Spleen (tissue), 7 donors: ENCODE results near the gene CTNNA1.

ENCODE experiments used
- POLR2A ChIP-seq, 3 donors: fragments of 450-650 bp; IDR thresholded peaks; one replicate each; pipeline ENCODE4 v1.5.1; 2017; ENCODE audit warnings: antibody characterized with exemption in 3 of 3, mild to moderate bottlenecking in 1 of 3
- POLR2AphosphoS5 ChIP-seq, 3 donors: sonication (generic); formaldehyde crosslinking; IDR thresholded peaks; one replicate each; pipeline ENCODE4 v1.5.1; 2017; ENCODE audit warnings: antibody characterized with exemption in 3 of 3
- TF ChIP-seq, protein P1 (sequence below), 11 experiments: fragments of 200-600 bp in 7 of 11; fragments of 450-650 bp in 4 of 11; sonication (generic) in 4 of 11; IDR thresholded peaks in 8 of 11; conservative IDR thresholded peaks in 3 of 11; 1 replicate in 7 of 11; 2 replicates in 4 of 11; pipeline versions ENCODE4 v1.4.0 to v1.8.0; 2016 to 2021; ENCODE audit warnings: antibody characterized with exemption in 11 of 11, inconsistent platforms in 4 of 11, mild to moderate bottlenecking in 1 of 11
- donor health status: DM: no; HTN: no; CAD: no; lungs with moderate emphysema.
- donor health status: DM: no; HTN: no; CAD: no.
- donor health status: DM: no; HTN: no; CAD: no.

DNA sequence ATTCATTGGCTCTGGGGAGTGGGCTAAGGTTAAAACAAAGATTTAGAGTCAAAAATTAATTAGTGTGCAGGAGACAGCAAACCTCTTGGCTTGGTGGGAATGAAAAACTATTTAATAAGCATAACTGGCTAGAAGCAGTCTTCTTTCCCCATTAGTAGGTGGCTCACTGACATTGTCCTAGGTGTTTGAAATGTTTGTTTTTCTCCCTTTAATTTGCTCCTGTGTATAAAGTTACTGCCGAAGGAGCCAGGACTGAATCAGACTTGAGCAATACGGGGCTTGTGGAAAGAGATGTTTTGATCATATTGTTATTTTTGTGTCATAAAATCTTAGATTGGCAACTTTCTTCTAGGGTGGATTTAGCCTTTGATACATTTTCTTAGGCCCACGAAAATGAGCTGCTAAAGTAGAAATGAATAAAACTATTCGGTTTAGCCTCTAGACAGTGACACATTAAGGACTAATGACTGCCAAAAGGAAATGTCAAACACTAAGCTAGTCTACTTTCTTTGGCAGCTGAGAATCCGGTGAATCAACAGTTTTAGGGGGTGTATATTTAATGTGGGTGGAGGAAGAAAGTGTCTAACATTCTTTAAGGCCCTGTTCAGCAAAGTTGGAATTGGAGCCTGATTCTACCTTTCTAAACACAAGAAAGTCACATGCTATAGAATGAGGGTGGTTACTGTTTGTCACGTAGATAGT lies 91.7 kb downstream of the CTNNA1 start:
- TF ChIP-seq, protein P1, sequence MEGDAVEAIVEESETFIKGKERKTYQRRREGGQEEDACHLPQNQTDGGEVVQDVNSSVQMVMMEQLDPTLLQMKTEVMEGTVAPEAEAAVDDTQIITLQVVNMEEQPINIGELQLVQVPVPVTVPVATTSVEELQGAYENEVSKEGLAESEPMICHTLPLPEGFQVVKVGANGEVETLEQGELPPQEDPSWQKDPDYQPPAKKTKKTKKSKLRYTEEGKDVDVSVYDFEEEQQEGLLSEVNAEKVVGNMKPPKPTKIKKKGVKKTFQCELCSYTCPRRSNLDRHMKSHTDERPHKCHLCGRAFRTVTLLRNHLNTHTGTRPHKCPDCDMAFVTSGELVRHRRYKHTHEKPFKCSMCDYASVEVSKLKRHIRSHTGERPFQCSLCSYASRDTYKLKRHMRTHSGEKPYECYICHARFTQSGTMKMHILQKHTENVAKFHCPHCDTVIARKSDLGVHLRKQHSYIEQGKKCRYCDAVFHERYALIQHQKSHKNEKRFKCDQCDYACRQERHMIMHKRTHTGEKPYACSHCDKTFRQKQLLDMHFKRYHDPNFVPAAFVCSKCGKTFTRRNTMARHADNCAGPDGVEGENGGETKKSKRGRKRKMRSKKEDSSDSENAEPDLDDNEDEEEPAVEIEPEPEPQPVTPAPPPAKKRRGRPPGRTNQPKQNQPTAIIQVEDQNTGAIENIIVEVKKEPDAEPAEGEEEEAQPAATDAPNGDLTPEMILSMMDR (IDR thresholded peaks at IDR 0.05 in 8 of 11, conservative IDR thresholded peaks at IDR 0.05 in 3 of 11) = no peak
- TF ChIP-seq POLR2AphosphoS5 (IDR thresholded peaks at IDR 0.05) (no peak), POLR2A (IDR thresholded peaks at IDR 0.05) (no peak)
